Neural cell (in vitro differentiated cells): ENCODE data around the gene F11.

Source experiments
- EZH2 ChIP-seq: fragments of 200-600, 300-800 bp; shearing (Covaris generic), sonication (generic); IDR thresholded peaks from 2 replicates; pipeline ENCODE4 v1.6.1; 2014; ENCODE audit warnings: antibody characterized with exemption, low read length, borderline replicate concordance, mild to moderate bottlenecking; ENCODE audit not compliant: insufficient read depth, poor library complexity, severe bottlenecking
- MXI1 ChIP-seq: fragments of 450-650 bp; conservative IDR thresholded peaks from 2 replicates; pipeline ENCODE4 v1.6.1; 2014; ENCODE audit warnings: antibody characterized with exemption, mild to moderate bottlenecking; ENCODE audit not compliant: poor library complexity, severe bottlenecking
- POLR2AphosphoS5 ChIP-seq: IDR thresholded peaks from 2 replicates; pipeline ENCODE4 v1.6.1; 2012
- SMC3 ChIP-seq: fragments of 450-650 bp; conservative IDR thresholded peaks from 2 replicates; pipeline ENCODE4 v1.6.1; 2014; ENCODE audit warnings: antibody characterized with exemption, mild to moderate bottlenecking, moderate library complexity; ENCODE audit not compliant: poor library complexity
- TAF1 ChIP-seq: IDR thresholded peaks from 2 replicates; pipeline ENCODE4 v1.6.1; 2012; ENCODE audit warnings: low read depth
- TF ChIP-seq, protein P1 (sequence below): fragments of 450-650 bp; IDR thresholded peaks from 2 replicates; pipeline ENCODE4 v1.5.1; 2014; ENCODE audit warnings: antibody characterized with exemption, mild to moderate bottlenecking, moderate library complexity; ENCODE audit not compliant: poor library complexity, severe bottlenecking
- TF ChIP-seq, protein P2 (sequence below): IDR thresholded peaks from 2 replicates; pipeline ENCODE4 v1.6.1; 2012; ENCODE audit warnings: borderline replicate concordance

DNA sequence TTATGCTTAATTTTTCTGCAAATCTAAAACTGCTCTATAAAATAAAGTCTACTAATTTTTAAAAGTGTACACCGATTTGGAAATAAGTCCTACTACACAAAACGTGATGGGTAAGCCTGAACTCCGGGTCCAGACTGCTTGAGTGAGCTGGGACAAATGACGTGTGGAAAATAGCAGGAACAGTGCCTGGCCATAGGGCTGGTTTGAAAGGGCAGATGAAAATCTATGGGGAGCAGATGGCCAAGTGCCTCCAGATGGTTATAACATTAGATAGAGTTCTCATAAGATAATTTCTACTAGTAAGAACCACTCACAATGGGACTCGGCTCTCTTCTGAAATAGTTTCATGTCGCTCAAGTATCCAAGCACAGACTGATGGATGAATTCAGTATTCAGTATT is 52.5 kb downstream of the F11 start:
- TF ChIP-seq EZH2: no peak
- TF ChIP-seq TAF1: no peak
- TF ChIP-seq, protein P1, sequence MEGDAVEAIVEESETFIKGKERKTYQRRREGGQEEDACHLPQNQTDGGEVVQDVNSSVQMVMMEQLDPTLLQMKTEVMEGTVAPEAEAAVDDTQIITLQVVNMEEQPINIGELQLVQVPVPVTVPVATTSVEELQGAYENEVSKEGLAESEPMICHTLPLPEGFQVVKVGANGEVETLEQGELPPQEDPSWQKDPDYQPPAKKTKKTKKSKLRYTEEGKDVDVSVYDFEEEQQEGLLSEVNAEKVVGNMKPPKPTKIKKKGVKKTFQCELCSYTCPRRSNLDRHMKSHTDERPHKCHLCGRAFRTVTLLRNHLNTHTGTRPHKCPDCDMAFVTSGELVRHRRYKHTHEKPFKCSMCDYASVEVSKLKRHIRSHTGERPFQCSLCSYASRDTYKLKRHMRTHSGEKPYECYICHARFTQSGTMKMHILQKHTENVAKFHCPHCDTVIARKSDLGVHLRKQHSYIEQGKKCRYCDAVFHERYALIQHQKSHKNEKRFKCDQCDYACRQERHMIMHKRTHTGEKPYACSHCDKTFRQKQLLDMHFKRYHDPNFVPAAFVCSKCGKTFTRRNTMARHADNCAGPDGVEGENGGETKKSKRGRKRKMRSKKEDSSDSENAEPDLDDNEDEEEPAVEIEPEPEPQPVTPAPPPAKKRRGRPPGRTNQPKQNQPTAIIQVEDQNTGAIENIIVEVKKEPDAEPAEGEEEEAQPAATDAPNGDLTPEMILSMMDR: no peak
- no peak for TF ChIP-seq SMC3
- no peak for TF ChIP-seq MXI1
- TF ChIP-seq, protein P2, sequence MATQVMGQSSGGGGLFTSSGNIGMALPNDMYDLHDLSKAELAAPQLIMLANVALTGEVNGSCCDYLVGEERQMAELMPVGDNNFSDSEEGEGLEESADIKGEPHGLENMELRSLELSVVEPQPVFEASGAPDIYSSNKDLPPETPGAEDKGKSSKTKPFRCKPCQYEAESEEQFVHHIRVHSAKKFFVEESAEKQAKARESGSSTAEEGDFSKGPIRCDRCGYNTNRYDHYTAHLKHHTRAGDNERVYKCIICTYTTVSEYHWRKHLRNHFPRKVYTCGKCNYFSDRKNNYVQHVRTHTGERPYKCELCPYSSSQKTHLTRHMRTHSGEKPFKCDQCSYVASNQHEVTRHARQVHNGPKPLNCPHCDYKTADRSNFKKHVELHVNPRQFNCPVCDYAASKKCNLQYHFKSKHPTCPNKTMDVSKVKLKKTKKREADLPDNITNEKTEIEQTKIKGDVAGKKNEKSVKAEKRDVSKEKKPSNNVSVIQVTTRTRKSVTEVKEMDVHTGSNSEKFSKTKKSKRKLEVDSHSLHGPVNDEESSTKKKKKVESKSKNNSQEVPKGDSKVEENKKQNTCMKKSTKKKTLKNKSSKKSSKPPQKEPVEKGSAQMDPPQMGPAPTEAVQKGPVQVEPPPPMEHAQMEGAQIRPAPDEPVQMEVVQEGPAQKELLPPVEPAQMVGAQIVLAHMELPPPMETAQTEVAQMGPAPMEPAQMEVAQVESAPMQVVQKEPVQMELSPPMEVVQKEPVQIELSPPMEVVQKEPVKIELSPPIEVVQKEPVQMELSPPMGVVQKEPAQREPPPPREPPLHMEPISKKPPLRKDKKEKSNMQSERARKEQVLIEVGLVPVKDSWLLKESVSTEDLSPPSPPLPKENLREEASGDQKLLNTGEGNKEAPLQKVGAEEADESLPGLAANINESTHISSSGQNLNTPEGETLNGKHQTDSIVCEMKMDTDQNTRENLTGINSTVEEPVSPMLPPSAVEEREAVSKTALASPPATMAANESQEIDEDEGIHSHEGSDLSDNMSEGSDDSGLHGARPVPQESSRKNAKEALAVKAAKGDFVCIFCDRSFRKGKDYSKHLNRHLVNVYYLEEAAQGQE: no peak
- no peak for TF ChIP-seq POLR2AphosphoS5
